OCI-LY1 (cell line): ENCODE results near the gene NSFL1C.

Source experiments
- EZH2 ChIP-seq: fragments of 200-600 bp; sonication (generic), shearing (Covaris generic); IDR thresholded peaks from 2 replicates; pipeline ENCODE4 v1.8.0; 2017; ENCODE audit warnings: borderline replicate concordance, mixed run types, mild to moderate bottlenecking, antibody characterized with exemption, low read length, moderate library complexity, mixed read lengths
- TF ChIP-seq, protein P1 (sequence below): fragments of 200-600 bp; sonication (generic), shearing (Covaris generic); IDR thresholded peaks from 2 replicates; pipeline ENCODE4 v1.5.1; 2017; ENCODE audit warnings: mild to moderate bottlenecking, antibody characterized with exemption, low read length, moderate library complexity, mixed read lengths

DNA sequence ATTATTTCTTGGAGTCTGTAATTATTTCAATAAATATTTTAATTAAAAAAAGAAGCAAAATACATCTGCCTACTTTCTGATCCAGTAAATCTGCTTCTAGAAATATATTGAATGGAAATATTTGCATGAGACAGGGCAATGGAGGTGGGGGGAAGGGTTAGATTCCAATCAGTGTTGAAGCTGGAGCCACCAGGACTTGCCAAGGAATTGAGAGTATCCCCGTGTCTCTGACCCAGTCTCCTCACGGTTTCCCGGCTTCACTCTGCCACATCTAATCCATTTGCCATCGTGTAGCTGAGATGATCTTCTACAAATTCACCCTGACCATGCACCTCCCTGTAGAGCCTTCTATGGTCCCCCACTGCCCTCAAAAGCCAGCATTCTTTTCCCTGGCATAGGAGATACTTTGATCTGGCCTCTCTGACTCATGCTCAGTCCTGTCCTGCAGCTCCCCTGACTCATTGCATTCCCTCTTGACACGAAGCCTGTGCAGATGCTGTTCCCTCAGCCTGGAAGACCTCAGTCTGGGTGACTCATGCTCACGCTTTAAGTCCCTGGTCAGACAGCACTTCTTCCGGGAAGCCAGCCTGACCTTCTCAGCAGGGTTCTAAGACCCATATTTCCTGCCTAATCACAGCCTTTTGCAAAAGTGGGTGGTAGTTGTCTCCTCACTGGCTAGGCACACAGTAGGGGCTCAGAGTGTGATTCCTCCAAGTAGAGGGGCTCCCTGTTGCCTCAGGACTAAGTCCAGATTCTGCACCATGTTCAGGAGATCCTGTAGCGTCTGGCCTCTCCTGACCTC, 50.8 kb downstream of the NSFL1C start:
- TF ChIP-seq, protein P1, sequence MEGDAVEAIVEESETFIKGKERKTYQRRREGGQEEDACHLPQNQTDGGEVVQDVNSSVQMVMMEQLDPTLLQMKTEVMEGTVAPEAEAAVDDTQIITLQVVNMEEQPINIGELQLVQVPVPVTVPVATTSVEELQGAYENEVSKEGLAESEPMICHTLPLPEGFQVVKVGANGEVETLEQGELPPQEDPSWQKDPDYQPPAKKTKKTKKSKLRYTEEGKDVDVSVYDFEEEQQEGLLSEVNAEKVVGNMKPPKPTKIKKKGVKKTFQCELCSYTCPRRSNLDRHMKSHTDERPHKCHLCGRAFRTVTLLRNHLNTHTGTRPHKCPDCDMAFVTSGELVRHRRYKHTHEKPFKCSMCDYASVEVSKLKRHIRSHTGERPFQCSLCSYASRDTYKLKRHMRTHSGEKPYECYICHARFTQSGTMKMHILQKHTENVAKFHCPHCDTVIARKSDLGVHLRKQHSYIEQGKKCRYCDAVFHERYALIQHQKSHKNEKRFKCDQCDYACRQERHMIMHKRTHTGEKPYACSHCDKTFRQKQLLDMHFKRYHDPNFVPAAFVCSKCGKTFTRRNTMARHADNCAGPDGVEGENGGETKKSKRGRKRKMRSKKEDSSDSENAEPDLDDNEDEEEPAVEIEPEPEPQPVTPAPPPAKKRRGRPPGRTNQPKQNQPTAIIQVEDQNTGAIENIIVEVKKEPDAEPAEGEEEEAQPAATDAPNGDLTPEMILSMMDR: no peak
- no peak for TF ChIP-seq EZH2
